GOT3 (cell line): ENCODE measurements around the gene TLE5.
"Not testable (repeated sequence)": the region's sequence is repeated elsewhere in the genome, so short reads cannot be mapped to it uniquely, and the experiment has no call there.

Experiments used
- DNase-seq: peaks from one replicate; lab custom pipeline; 2025; ENCODE audit warnings: mixed read lengths; lab: John Stamatoyannopoulos, UW

Gene TLE5

DNA sequence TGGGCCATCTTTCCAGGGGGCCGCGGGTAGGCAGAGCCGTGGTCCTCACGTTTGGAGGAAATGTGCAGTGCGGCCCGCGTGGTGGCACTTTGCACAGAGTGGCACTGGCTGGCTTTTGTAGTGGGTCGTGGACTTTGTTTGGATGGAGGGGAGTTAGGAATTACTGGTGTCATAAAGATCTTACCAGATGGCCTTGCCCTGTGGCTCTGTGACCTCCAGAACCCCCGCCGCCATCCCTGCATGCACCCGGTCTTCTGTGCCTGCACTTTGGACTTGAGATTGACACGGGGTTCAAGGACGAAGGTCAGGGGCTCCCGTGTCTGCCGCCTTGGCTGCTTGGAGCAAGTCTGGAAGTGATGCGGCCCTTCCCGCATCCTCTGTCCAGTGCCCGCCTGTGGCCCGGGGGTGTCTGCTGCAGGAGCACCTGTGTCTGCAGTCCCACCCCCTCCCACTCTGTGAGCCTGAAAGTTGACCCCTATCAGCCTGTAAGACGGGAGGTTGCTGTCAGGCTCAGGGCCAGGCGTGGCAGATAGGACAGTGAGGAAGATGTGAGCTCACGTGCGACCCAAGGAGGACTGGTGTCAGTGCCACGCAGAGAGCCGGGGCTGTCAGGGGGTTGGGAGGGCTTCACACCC, 34.1 kb upstream of the TLE5 start:
- no peak for DNase-seq

DNA sequence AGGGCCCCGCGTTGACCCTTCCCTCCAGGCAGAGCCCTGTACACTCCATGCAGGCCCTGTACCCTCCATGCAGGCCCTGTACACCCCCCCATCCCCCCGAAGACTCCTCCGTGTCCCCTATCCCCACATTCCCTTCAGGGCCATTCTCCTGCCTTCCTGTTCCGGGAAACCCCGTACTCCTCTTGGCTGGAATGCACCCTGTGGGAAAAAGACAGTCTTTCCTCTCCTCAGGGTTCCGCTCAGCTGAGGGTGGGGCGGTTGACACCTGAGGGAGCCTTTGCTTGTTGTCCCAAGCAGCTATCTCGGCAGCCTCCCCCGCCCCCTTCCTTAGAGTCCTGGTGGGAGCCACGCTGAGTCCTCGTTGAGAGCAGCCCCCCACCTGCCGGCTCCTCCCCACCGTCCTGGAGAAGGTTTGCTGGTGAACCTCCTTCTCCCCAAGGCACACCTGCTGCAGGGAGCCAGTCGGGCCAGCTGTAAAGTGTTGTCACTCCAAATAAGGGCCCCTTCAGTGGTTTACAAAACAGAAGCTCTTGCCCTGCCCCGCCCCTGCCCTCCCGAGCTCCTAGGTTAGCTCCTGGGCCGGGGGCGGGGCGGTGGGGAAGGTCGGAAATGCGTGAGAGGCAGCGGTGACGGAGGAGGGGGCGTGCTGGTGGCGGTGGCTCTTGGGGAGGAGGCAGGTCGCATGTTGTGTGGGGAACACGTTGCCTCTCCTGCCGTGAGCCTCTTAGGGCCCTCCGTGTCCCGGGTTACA, 33.3 kb upstream of the TLE5 start:
- no peak for DNase-seq

DNA sequence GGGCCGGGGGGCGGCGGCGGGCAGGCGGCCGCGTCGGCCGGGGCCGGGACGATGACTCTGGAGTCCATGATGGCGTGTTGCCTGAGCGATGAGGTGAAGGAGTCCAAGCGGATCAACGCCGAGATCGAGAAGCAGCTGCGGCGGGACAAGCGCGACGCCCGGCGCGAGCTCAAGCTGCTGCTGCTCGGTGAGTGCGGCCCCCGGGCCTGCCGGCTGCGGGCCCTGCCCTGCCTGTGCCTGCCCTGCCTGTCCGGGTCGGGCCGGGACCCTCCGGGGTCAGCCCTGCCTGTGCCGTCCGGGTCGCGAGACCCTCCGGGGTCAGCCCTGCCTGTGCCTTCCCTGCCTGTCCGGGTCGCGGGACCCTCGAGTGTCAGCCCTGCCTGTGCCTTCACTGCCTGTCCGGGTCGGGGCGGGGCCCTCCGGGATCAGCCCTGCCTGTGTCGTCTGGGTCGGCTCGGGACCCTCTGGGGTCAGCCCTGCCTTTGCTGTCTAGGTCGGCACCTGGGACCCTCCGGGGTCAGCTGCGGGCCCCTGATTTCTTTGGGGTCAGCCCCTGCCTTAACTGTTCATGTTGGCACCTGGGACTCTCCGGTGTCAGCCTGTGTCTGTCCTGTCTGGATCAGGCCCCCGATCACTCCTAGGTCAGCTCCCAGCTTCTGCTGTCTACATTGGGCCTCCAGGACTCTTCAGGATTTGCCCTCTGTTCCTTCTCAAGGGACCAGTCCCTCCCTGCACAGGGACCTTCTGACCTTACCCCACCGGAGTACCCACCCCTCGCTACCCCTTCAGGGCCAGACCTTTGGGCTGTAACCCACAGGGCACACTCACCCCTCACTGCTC, 32.5 kb upstream of the TLE5 start:
- no peak for DNase-seq

DNA sequence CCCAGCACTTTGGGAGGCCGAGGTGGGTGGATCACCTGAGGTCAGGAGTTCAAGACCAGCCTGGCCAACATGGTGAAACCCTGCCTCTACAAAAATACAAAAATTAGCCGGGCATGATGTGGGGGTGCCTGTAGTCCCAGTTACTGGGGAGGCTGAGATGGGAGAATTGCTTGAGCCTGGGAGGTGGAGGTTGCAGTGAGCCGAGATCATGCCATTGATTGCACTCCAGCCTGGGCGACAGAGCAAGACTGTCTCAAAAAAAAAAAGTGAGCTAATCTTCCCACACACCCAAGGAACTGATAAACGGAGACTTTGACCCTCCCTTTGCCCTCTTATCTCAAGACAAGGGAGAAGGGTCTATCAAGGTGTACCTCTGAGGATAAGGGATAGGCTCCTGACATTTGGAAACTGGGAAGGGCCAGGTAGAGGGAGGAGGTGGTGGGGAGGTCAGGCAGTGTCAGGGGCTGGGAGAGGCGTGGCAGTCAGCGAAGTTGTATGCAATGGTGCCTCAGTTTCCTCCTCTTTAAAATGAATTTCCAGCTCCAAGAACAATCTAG, 27.1 kb upstream of the TLE5 start:
- not testable (repeated sequence) for DNase-seq

DNA sequence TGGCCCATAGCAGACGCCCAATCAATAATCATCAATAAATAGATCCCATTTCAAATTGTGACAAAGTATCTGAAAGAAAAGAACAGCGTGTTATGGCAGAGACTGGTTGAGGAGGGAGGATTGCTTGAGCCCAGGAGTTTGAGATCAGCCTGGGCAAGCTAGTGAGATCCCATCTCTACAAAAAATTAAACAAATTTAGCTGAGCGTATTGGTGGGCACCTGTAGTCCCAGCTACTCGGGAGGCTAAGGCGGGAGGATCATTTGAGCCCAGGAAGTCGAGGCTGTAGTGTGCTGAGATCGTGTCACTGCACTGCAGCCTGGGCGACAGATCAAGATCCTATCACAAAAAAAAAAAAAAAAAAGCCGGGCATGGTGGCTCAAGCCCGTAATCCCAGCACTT, 25.5 kb upstream of the TLE5 start:
- DNase-seq = no peak

DNA sequence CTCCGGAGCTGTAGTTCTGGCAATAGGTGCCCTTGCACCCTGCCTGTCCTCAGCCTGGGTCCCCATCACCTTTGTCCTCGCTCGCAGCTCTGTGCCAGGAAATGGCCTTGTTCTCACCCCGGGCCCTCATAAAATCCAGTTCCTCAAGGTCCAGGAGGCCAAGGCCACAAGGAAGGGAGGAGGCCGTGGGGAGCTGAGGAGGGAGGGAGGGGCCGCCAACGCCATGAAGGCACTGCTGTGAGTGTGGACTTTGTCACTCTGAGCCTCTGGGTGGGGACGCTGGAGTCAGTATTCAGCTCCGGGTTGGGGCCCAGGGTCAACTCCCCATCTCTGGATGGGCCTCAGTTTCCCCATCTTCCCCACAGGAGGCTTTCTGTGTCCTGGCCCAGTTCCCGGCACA, 22.6 kb upstream of the TLE5 start:
- no peak for DNase-seq

DNA sequence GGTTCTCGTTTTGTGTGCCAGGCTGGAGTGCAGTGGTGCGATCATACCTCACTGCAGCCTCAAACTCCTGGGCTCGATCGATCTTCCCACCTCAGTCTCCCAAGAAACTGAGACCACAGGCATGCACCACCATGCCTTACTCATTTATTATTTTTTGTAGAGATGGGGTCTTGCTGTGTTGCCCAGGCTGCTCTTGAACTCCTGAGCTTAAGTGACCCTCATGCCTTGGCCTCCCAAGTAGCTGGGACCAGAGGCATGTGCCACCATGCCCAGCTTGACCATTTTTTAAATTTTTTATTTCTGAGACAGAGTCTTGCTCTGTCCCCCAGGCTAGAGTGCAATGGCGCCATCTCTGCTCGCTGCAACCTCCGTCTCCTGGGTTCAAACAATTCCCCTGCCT, 21.7 kb upstream of the TLE5 start:
- DNase-seq = no peak

DNA sequence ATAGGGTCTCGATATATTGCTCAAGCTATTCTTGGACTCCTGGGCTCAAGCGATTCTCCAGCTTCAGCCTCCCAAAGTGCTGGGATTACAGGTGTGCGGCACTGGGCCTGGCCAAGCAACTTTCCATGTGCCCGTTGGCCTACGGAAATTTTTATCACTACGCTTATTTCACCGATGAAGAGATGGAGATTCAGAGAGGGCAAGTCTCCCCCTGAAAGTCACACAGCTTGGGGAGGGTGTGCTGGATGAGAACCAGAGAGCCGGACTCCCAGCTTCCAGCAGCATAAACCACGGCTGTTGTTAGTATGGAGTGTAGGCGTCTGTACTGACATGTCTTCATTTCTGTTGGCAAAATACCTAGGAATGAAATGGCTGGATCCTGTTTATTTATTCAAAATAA, 20.0 kb upstream of the TLE5 start:
- DNase-seq = no peak

DNA sequence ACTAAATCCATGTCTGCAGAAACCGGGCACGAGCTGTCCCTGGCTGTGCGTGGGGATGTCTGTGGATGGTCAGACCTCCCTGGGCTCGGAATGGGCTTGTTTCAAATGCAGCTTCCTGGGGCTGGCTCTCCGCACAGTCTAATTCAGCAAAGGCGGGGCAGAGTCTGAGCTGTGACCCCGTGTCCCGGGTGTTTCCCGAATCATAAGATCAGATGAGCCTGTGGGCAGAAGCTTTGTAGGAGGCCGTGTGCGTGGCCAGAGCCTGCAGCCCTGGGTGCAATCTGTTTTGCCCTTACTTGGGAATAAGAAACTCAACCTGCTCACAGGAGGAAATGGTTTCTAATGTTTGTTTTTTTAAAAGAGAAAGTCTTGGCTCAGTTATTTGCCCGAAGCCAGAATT, 18.0 kb upstream of the TLE5 start:
- no peak for DNase-seq

DNA sequence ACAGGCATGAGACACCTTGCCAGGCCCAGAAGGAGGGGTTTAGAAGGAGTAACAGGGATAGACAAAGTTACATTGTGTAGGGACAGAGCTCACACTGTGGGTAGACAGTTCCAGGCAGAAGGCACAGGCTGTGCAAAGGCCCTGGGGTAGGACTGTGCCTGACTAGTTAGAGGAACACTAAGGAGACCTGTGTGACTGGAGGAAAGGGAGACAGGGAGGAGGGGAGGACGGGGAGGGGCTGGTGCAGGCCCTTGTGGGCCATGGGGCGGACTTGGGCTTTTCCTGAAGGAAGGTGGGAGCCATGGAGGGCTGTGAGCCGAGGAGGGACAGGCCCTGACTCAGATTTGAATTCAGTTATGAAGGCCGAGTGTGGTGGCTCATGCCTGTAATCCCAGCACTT, 17.3 kb upstream of the TLE5 start:
- no peak for DNase-seq

DNA sequence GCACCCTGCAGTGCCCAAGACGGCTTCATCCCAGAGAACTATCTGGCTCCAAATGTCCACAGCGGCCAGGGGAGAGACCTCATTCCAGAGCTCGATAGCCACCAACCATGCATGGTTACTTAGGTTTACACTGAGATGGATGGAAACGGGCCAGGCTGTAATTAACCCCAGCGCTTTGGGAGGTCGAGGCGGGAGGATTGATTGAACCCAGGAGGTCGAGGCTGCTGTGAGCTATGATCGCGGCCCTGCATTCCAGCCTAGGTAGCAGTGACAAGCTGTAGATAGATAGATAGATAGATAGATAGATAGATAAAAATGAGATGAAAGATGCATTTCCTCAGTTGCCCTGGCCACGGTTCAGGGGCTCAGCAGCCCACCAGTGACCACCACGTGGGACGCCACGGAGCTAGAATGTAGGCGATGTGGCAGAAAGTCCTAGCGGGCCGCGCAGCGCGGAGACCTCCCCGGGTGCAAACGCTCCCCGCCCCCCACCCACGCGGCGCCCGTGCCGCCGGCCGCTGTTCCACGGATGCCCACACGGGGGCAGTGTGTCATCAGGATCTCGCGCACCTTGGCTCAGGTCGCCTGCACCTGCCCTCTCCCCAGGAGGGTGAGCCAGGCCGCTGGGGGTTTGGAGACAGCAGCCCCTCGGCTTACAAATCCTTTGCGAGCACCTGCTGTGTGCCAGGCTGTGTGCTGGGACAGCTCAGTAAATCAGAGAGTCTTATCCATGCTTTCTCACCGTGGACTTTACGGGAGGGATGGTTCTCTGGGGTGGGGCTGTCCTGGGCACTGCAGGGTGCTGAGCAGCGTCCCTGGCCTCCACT, 13.5 kb upstream of the TLE5 start:
- DNase-seq = no peak

DNA sequence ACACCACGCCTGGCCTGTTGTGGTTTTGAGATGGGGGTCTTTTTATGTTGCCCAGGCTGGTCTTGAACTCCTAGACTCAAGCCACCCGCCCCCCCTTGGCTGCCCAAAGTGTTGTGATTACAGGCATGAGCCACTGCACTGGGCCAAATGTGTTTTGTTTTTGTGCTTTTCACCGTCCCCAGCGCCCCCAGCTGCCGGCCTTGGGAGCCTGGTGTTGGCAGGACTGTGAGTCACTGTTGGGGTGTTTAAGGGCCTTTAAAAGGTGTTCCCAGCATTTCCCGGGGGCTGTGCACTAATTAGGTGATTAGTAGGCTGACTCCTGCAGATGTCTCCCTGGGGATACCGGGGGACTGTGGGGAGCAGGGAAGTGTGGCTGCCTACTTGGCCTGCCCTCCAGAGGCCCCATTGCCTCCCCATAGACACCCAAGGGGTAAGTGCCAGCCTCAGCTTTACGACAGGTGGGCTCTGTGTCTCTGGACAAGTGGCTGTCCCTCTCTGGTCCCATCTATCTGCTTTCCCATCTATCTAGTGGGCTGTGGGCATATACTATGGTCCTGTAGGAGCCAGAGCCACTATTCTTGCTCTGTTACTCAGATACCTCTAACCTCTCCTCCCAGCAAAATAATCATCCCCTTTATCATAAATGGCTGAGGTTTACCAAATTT, 11.8 kb upstream of the TLE5 start:
- DNase-seq = no peak

DNA sequence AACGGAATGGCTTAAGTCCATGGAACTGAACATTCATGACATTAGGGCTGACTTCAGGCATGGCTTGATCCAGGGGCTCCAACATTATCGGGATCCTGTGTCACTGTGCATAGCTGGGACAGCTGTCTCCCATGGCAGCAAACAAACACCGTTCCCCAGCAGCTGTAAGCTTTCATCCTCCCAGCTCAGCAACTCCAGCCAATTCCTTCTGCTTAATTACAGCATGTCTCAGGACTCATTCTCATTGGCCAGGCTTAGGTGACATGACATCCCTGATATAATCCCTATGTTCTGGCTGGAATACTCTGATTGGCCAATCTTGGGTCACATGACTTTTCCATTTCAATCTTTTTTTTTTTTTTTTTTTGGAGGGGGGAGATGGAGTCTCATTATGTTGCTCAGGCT, 10.9 kb upstream of the TLE5 start:
- no peak for DNase-seq

DNA sequence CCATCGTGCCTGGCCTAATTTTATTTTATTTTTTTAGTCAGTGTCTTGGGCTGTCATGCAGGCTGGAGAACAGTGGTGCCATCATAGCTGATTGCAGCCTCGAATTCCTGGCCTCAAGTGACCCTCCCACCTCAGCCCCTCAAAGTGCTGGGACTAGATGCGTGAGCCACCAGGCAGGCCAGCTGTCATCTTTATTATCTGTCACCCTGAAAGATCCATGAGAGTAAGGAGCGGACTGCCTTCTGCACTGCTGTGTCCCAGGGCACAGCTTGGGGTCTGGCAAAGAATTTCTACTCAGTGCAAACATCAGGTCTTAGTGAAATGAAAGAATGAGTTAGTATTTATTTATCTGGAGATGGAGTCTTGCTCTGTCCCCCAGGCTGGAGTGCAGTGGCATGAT, 9.5 kb upstream of the TLE5 start:
- DNase-seq = no peak

DNA sequence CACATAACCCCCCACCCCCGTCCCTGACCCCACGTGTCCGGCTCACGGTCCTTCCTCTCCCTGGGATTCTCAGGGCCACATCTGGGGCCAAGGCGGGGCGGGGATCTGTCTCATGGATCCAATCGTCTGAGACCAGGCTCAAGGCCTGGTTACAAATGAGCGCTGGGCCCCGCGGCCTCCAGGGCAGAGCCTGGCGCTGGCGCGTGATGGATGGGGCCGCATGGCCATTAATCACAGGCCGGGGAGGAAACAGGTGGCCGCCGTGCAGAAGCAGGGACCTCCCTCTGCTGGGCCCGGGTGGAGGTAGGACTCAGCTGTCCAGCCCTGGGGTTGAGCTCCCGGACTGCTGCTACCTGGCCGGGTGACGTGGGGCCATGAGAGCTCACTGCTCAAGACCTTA, 5.8 kb upstream of the TLE5 start:
- no peak for DNase-seq

DNA sequence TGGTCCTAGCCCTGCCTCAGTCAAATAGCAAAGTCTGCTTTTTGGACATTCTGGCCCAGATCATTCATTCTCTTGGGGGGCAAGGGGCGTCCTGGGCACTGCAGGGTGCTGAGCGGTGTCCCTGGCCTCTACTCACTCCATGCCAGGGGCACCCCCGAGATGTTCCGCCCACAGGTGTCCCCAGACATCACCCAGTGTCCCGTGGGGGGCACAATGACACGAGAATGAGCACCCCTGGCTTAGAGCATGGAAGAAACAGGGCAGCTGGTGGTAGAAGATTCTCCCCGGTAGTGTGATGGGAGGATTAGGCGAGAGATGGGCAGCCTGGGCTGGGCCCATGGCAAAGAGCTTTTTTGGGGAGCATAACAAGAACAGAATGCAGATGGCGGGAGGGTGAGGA, 5.3 kb upstream of the TLE5 start:
- no peak for DNase-seq

DNA sequence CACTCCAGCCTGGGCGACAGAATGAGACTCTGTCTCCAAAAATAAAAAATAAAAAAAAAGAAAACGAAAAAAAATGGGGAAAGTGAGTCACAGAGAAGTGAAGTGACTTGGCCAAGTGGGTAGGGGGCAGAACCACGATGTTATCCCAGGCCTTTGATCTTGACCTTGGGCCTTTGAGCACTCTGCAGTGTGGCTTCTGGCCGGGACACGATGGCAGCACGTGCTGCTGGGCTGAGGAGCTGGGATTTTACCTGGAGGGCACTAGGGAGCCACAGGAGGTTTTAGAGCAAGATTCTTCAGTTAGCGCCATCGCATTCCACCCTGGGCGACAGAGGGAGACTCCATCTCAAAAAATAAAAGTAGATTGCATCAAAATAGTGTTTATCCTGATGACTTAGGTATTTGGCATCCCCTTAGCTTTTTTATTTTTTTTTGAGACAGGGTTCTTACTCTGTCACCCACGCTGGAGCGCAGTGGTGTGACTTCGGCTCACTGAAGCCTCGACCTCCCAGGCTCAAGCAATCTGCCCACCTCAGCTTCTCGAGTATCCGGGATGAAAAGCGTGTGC, 4.3 kb upstream of the TLE5 start:
- no peak for DNase-seq

DNA sequence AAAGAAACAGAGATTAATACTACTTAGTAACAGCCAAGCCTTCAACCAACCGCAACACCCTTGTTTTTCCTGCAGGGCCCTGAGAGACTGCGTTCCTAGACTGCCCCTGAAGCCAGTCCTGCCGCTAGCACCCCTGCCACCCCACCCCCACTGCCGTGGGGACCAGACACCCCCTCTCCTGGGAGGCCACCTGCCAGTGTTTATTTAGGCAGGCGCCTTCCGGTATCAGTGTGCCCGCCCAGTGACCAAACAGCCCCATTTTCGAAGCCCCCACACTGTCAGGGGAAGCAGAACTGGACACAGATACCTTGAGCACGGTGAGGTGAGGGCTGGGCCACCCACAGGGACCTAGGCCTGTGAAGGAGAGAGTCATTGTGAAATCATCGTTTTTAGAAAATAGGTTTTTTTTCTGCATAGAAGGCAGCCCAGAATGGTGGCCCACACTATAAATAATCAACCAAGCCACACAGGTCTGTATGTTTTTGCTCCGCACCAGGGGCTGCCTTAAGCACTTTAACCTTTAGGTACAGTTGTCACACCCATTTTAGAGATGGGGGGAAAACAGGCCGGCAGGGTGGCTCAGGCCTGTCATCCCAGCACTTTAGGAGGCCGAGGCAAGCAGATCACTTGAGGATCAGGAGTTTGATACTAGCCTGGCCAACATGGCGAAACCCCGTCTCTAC, 3.5 kb upstream of the TLE5 start:
- DNase-seq = no peak

DNA sequence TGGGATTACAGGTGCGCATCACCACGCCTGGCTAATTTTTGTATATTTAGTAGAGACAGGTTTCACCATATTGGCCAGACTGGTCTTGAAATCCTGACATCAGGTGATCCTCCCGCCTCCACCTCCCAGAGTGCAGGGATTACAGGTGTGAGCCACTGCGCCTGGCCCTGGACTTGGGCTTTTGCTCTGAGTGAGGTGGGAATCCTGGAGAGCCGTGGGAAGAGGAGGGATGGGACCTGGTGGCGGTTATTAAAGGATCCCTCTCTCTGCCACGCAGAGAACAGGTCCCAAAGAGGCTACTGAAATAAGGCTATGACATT, 1.7 kb upstream of the TLE5 start:
- DNase-seq = no peak
